Measurements from ENCODE around the gene MARCO. TPM values are rescaled to one million over a fixed set of nuclear protein-coding genes. Genes with fewer than 3 reads are reported as not detected.

Gene MARCO
- total RNA-seq, 1 donor from 2014 or later = not detected

DNA sequence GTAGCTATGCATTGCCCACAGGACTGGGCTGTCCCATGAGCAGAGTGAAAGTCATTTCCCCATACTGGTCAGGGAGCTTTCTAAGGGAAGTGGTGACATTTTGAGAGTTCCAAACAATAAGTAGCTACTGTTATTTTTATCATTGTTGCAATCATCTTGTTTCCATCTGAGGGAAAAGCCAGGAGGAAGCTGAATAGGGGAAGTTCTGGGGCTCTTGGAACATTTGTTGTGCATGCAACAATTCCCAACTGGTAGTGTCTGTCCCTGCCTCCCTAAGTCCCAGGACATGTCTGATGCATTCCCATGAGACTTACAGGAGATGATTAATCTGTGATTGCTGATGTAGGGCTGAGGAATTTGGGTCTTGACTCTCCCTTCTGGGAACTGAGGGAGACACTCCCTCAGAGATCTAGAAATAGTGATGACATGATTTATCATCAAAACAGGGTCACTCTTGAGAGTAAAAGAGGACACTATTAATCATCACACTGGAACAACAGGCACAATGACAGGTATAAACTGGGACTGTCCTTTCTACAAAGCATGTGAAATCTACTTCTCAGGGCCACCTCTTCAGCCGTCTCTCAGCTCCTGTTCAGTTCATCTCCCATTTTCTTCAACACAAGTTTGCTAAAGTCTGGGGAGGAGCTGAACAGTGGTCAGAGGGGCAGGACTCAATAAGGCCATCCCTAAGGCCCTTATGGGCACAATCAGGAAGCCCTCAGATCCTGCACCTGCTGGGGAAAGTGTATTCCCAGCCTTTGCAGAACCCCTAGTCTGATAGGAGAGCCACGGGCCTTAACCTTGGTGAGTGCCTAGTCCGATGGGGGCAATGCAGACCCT, 28.0 kb upstream of the MARCO start:
- Mint-ChIP-seq H3K4me1 (ENCODE audit: low read depth) (no peaks in the 10 kb centered on the region), H3K27ac (no peak overlapping the region), H3K9me3 (no peaks in the 10 kb centered on the region), H3K4me3 (no peak overlapping the region), H3K27me3 (ENCODE audit: insufficient read depth) (peaks cover 2% of the 10 kb centered on the region), H3K36me3 (ENCODE audit: low read depth) (no peaks in the 10 kb centered on the region)
- intact Hi-C loops (cut with micrococcal nuclease) = no loop called here
- no peak for DNase-seq (ENCODE audit: low spot score)

DNA sequence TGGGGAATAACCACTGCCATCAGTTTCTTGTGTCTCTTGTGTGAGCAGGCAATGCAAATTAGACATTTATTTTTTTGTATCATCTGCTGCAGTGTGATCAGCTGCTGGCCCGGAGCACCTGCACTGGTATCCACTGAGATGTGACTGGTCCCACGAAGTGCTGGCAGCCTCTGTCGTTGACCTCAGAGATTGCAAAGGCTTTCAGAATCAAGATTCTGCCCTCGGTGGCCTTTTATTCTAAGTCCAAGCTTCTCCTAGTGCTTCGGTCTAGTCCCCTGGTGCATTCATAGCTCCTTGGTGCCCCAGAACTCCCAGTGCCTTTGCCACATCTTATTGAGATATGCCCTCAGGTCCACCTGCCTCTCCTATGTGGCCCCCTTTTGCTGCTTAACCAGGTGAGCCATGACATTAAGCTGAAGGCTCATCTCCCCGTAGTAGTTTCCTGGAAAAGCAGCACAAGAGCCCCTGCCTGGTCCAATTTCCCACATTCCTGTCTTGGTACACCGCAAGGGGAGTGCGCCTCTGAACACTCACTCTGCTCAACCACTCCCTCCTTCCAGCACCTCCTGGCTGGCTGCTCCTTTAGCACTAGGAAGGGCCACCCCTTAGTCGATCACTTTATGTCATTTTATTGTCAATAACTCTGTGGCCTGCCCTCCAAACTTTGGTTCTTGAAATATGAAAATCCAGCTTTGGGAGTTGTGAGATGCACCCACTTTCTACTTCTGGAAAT, 27.1 kb upstream of the MARCO start:
- no peak for DNase-seq (ENCODE audit: low spot score)
- intact Hi-C loops (cut with micrococcal nuclease) = no loop called here
- Mint-ChIP-seq H3K9me3 (no peaks in the 10 kb centered on the region), H3K27me3 (ENCODE audit: insufficient read depth) (peaks cover 2% of the 10 kb centered on the region), H3K4me1 (ENCODE audit: low read depth) (no peaks in the 10 kb centered on the region), H3K4me3 (no peak overlapping the region), H3K36me3 (ENCODE audit: low read depth) (no peaks in the 10 kb centered on the region), H3K27ac (no peak overlapping the region)

DNA sequence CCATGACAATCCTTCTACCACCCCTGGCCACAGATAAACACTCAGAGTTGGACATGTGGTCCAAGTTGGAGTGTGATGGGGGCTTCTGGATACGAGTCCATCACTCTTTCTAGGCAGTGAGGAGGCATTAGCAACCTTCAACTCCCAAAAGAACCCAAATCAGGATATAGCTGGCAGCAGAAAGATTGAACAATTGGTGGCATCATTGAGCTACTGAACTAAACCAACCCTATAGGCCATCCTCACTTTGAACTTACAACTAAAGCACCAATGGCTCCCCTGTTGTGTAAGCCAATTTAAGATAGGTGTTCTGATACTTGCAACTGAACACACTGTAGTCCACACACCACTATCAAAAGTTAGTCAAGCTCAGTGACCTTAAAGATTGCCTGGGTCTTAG, 24.0 kb upstream of the MARCO start:
- no peak for DNase-seq (ENCODE audit: low spot score)
- Mint-ChIP-seq H3K27me3 (ENCODE audit: insufficient read depth) (peaks cover 2% of the 10 kb centered on the region), H3K27ac (no peak overlapping the region), H3K9me3 (no peaks in the 10 kb centered on the region), H3K4me1 (ENCODE audit: low read depth) (no peaks in the 10 kb centered on the region), H3K4me3 (no peak overlapping the region), H3K36me3 (ENCODE audit: low read depth) (no peaks in the 10 kb centered on the region)
- intact Hi-C loops (cut with micrococcal nuclease) = no loop called here

DNA sequence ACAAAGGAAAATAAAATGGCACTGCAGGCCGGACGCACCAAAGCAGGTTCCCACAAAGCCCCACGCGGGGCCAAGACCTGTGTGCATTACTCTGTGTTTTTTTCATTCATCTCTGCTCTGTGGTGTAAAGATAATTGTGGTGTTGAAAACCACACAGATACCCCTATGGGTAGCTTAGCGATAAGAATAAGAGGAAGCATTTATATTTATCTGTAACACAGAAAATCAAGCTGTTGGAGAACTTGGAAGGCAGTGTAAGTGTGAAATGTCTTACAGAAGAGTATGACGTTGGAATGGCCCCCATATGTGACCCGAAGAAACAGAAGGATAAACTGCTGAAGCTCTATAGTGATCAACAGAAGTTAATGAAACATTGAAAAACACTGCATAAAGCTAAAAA, 20.3 kb upstream of the MARCO start:
- Mint-ChIP-seq H3K4me3 (no peak overlapping the region), H3K4me1 (ENCODE audit: low read depth) (no peaks in the 10 kb centered on the region), H3K27me3 (ENCODE audit: insufficient read depth) (peaks cover 2% of the 10 kb centered on the region), H3K36me3 (ENCODE audit: low read depth) (no peaks in the 10 kb centered on the region), H3K9me3 (no peaks in the 10 kb centered on the region), H3K27ac (no peak overlapping the region)
- intact Hi-C loops (cut with micrococcal nuclease) = no loop called here
- no peak for DNase-seq (ENCODE audit: low spot score)

DNA sequence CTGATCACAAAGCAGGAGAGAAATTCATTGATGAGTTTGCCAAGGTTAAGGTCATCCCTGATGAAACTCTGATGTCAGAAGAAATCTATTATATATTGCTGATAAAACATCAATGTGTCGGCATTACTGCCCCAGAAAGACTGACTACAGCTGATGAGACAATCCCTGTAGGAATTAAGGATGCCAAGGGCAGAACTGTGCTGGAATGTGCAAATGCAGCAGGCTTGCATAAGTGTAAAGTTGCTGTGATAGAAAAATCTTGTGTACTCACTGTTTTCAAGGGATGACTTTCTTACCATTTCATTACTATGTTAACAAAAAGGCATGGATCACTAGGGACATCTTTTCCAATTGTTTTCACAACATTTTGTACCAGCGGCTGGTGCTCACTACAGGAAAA, 19.7 kb upstream of the MARCO start:
- H3K4me1 Mint-ChIP-seq (ENCODE audit: low read depth) = no peaks in the 10 kb centered on the region

DNA sequence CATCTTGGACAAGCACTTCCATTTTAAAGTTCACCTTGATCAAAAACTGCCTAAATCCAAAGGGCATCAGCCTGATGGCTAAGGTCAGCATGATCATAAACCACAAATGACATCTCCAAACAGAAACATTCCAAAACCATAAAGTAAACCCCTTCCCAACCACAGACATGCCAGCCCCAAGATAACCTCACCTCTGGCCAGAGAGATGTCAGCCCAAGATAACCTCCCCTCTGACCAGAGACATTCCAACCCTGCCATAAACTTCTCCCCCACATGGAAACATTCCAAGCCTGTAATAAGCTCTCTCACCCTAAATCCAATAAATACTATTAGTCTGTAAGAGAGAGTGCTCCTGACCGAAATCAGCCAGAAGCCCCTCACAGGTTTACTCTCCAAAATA, 18.6 kb upstream of the MARCO start:
- no peaks in the 10 kb centered on the region for H3K4me1 Mint-ChIP-seq (ENCODE audit: low read depth)
- H3K27me3 Mint-ChIP-seq (ENCODE audit: insufficient read depth) = no peaks in the 10 kb centered on the region
- no peak overlapping the region for H3K4me3 Mint-ChIP-seq
- intact Hi-C loops (cut with micrococcal nuclease) = no loop called here
- H3K9me3 Mint-ChIP-seq = no peaks in the 10 kb centered on the region
- DNase-seq (ENCODE audit: low spot score) = no peak
- no peaks in the 10 kb centered on the region for H3K36me3 Mint-ChIP-seq (ENCODE audit: low read depth)
- H3K27ac Mint-ChIP-seq = no peak overlapping the region

More for the DNA sequence above, 19.7 kb upstream of the MARCO start:
- Mint-ChIP-seq H3K4me3 (no peak overlapping the region), H3K36me3 (ENCODE audit: low read depth) (no peaks in the 10 kb centered on the region), H3K27me3 (ENCODE audit: insufficient read depth) (peaks cover 2% of the 10 kb centered on the region), H3K27ac (no peak overlapping the region), H3K9me3 (no peaks in the 10 kb centered on the region)
- DNase-seq (ENCODE audit: low spot score) = no peak
- intact Hi-C loops (cut with micrococcal nuclease) = no loop called here

DNA sequence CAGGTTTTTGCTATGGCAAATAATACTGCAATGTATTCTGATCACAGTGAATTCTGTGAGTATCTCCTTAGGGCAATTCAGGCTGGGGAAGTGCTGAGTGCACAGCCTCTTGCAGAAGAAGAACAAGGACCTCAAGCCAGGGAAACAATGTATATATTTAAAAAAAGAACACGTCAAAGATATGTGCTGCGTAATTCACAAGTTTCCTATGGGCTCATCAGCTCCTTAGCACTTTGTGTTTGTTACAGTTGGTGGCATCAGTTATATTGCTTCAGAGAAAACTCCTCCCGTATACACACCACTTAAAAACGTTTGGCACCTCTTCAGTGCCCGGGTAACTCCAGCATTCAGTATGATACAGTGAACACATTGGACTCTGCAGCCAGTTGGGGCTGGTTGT, 16.5 kb upstream of the MARCO start:
- intact Hi-C loops (cut with micrococcal nuclease) = no loop called here
- H3K9me3 Mint-ChIP-seq = peaks cover 5% of the 10 kb centered on the region
- peaks cover 2% of the 10 kb centered on the region for H3K27me3 Mint-ChIP-seq (ENCODE audit: insufficient read depth)
- H3K36me3 Mint-ChIP-seq (ENCODE audit: low read depth) = no peaks in the 10 kb centered on the region
- DNase-seq (ENCODE audit: low spot score) = no peak
- no peak overlapping the region for H3K27ac Mint-ChIP-seq
- H3K4me1 Mint-ChIP-seq (ENCODE audit: low read depth) = no peaks in the 10 kb centered on the region
- no peak overlapping the region for H3K4me3 Mint-ChIP-seq

DNA sequence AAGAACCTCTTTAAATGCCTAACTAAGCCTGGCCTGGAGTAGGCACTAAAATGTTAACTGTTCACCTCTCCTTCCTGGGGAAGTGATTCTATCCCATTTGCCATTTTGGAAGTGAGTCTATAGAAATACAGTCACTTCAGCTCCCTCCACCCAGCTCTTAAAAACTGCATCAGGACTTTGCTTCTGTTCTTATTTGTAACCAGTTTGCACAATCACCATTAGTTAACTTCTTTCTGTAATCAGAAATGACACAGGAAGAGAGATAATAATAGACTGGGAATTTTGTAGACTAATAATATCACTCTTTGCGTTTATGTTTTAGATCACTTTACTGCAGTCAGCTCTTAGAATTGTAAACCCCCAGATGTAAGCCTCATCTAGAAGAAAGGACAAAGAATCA, 16.0 kb upstream of the MARCO start:
- Mint-ChIP-seq H3K27ac (no peak overlapping the region), H3K27me3 (ENCODE audit: insufficient read depth) (peaks cover 2% of the 10 kb centered on the region), H3K9me3 (peaks cover 5% of the 10 kb centered on the region), H3K36me3 (ENCODE audit: low read depth) (no peaks in the 10 kb centered on the region), H3K4me3 (no peak overlapping the region), H3K4me1 (ENCODE audit: low read depth) (no peaks in the 10 kb centered on the region)
- intact Hi-C loops (cut with micrococcal nuclease) = no loop called here
- DNase-seq (ENCODE audit: low spot score) = no peak

DNA sequence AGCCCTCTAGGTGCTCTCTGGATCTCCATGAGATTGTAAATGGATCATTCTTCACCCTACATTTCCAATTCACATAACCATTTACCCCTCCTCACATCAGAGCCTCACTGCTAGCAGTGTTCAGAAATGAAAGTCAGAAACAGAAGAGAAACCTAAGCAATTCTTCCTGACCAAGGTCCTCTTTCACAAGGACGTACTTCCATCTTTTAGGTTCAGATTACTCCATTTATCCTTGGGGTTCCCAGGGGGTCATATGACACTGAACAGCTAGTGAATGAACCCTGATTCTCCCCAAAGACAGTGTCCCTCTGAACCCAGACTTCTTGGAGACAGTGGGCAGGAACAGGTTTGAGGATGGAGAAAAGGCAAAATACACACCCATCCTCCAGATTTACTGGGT, 12.9 kb upstream of the MARCO start:
- no peak overlapping the region for H3K27ac Mint-ChIP-seq
- H3K4me3 Mint-ChIP-seq = no peak overlapping the region
- H3K36me3 Mint-ChIP-seq (ENCODE audit: low read depth) = no peaks in the 10 kb centered on the region
- intact Hi-C loops (cut with micrococcal nuclease) = no loop called here
- peaks cover 15% of the 10 kb centered on the region for H3K9me3 Mint-ChIP-seq
- peaks cover 2% of the 10 kb centered on the region for H3K27me3 Mint-ChIP-seq (ENCODE audit: insufficient read depth)
- no peak for DNase-seq (ENCODE audit: low spot score)
- no peaks in the 10 kb centered on the region for H3K4me1 Mint-ChIP-seq (ENCODE audit: low read depth)

DNA sequence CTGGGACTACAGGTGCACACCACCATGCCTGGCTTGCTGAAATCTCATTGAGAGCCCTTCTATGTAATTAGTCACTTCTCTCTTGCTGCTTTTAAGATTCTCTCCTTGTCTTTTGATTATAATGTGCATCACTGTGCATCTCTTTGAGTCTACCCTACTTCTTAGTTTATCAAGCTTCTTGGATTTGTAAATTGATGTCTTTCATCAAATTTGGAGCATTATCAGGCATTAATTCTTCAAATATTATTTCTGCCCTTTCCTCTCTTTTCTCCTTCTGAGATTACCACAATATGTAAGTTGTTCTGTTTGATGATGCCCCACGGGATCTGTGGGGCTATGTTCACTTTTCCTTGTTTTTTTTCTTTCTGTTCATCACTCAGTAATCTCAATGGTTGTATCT, 9.0 kb upstream of the MARCO start:
- DNase-seq (ENCODE audit: low spot score) = no peak
- Mint-ChIP-seq H3K36me3 (ENCODE audit: low read depth) (no peaks in the 10 kb centered on the region), H3K27me3 (ENCODE audit: insufficient read depth) (peaks cover 2% of the 10 kb centered on the region), H3K4me1 (ENCODE audit: low read depth) (no peaks in the 10 kb centered on the region), H3K4me3 (no peak overlapping the region), H3K27ac (no peak overlapping the region), H3K9me3 (peaks cover 15% of the 10 kb centered on the region)
- intact Hi-C loops (cut with micrococcal nuclease) = no loop called here

DNA sequence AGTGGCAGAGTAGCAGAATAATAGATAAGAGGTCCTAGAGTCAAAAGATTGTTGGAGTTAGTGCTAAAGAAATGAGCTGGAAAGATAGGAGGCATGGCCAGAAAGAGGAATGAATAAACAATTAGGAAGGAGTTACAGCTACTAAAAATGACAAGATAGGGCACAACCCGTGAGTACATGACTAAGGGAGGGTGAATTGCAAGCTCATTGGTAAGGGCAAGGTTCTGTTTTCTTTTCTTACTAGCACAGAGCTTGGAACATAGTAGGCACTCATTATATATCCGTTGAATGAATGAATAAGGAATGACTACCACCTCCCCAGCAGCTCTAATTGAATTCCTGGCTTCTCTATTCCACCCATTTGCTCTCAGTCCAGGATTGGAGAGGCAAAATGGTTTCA, 5.7 kb upstream of the MARCO start:
- H3K27me3 Mint-ChIP-seq (ENCODE audit: insufficient read depth) = no peaks in the 10 kb centered on the region
- no peak overlapping the region for H3K4me3 Mint-ChIP-seq
- no peak for DNase-seq (ENCODE audit: low spot score)
- no peaks in the 10 kb centered on the region for H3K4me1 Mint-ChIP-seq (ENCODE audit: low read depth)
- intact Hi-C loops (cut with micrococcal nuclease) = no loop called here
- H3K36me3 Mint-ChIP-seq (ENCODE audit: low read depth) = no peaks in the 10 kb centered on the region
- peaks cover 10% of the 10 kb centered on the region for H3K9me3 Mint-ChIP-seq
- no peak overlapping the region for H3K27ac Mint-ChIP-seq

DNA sequence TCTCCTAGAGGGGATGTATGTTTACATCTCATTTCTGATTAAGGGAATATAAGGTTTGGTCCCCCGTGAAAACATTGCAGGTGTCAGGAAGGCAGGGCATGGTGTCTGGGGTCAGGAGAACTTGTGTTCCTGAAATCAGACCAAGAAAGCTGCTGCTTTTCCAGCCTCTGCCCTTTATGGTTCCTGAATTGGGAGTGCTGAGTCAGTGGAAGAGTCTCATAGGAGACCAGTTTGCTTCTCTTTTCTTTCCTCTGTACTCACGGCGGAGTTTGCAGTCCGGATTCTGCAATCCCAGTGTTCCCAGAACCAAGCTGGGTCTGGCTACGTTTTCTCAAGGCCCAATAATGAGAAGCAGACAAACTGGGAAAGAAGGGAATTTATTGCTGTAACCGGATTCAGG, 5.1 kb upstream of the MARCO start:
- intact Hi-C loops (cut with micrococcal nuclease) = no loop called here
- H3K27ac Mint-ChIP-seq = no peak overlapping the region
- H3K36me3 Mint-ChIP-seq (ENCODE audit: low read depth) = no peaks in the 10 kb centered on the region
- H3K4me1 Mint-ChIP-seq (ENCODE audit: low read depth) = no peaks in the 10 kb centered on the region
- no peak for DNase-seq (ENCODE audit: low spot score)
- no peaks in the 10 kb centered on the region for H3K27me3 Mint-ChIP-seq (ENCODE audit: insufficient read depth)
- no peak overlapping the region for H3K4me3 Mint-ChIP-seq
- peaks cover 10% of the 10 kb centered on the region for H3K9me3 Mint-ChIP-seq

DNA sequence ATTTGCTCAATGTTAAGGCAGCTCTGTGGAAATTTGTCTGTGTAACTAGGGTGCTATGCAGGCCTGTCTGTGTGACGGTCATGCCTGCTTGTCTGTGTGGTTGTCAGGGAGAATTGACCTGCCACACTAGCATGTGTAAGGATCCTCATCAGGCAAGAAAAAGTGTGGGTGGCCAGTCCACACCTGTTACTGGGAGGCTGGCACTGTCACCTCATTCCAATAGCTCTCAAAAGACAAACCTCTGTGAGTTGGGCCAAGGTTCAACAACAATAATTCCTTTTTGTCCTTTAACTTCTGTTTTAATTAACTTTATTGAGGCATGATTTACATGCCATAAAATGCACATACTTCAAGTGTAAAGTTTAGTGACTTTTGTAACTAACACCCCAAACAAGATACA, 4.2 kb upstream of the MARCO start:
- Mint-ChIP-seq H3K4me1 (ENCODE audit: low read depth) (no peaks in the 10 kb centered on the region), H3K27me3 (ENCODE audit: insufficient read depth) (no peaks in the 10 kb centered on the region), H3K27ac (no peak overlapping the region), H3K36me3 (ENCODE audit: low read depth) (no peaks in the 10 kb centered on the region), H3K9me3 (peaks cover 9% of the 10 kb centered on the region), H3K4me3 (no peak overlapping the region)
- DNase-seq (ENCODE audit: low spot score) = no peak
- intact Hi-C loops (cut with micrococcal nuclease) = no loop called here

Data from activated T-helper 1 cell treated with anti-CD3 and anti-CD28 coated beads, Interleukin-12 subunit alpha, Interleukin-12 subunit beta, Interleukin-2, Interleukin-4 antibody, amounts not matched to agents 30 ng/mL and 10 ng/mL and 1 ng/mL, durations not matched to agents 14 hours and 24 hours and 36 hours (primary cell).